A549 (cell line): ENCODE results near the gene DCTN3. TPM values are rescaled to one million over a fixed set of nuclear protein-coding genes. Genes with fewer than 3 reads are reported as not detected.

Experiments
- ATAC-seq, 2 experiments: fragments of 200-7000 bp in 1 of 2; fragments of >200 bp in 1 of 2; cut with Nextera tagmentation in 1 of 2; cut with Tn5 transposase in 1 of 2; 3 replicates each; pipeline versions ENCODE4 v1.8.0 to v1.9.1; 2018 to 2020; ENCODE audit warnings: mild to moderate bottlenecking in 1 of 2, moderate library complexity in 1 of 2
- CTCF ChIA-PET: fragments of 300-600 bp; sonication (Branson Sonifier 250); formaldehyde crosslinking; extraction: SDS; loops from one replicate; lab custom pipeline; 2021; ENCODE audit warnings: antibody characterized with exemption, inconsistent platforms; lab: Yijun Ruan, JAX
- POLR2A ChIA-PET: fragments of 350-600 bp; formaldehyde crosslinking; extraction: SDS; loops from one replicate; lab custom pipeline; 2021; ENCODE audit warnings: antibody characterized with exemption, inconsistent platforms; lab: Yijun Ruan, JAX
- DNase-seq, 2 experiments: peaks; one replicate each; pipeline versions ENCODE4 v3.0.0 to v3.0.0-alpha.2; 2011 to 2016; ENCODE audit warnings: low read depth in 1 of 2, low spot score in 1 of 2
- FAIRE-seq: peaks from 2 replicates; lab custom pipeline; 2011; peaks lifted over from hg19 to GRCh38; lab: Jason Lieb, UNC
- H3K27ac ChIP-seq, 2 experiments: fragments of >200 bp; sonication (Bioruptor Twin); formaldehyde crosslinking; 3 replicates each; pipeline ENCODE4 v1.5.1; 2016 to 2017
- H3K4me1 ChIP-seq: fragments of >200 bp; sonication (Bioruptor Twin); formaldehyde crosslinking; 3 replicates; pipeline ENCODE4 v1.6.1; 2016
- H3K4me2 ChIP-seq: fragments of >200 bp; sonication (Bioruptor Twin); formaldehyde crosslinking; 3 replicates; pipeline ENCODE4 v1.6.1; 2016
- H3K4me3 ChIP-seq: fragments of >200 bp; sonication (Bioruptor Twin); formaldehyde crosslinking; 3 replicates; pipeline ENCODE4 v1.5.1; 2016
- H3K9me3 ChIP-seq: fragments of >200 bp; sonication (Bioruptor Twin); formaldehyde crosslinking; 3 replicates; pipeline ENCODE4 v1.6.1; 2016
- ATOH8 ChIP-seq: fragments of 250-450 bp; sonication (Bioruptor Pico); IDR thresholded peaks from 2 replicates; pipeline ENCODE4 v1.5.0; 2020; ENCODE audit warnings: low read depth, mild to moderate bottlenecking, moderate library complexity
- BCL3 ChIP-seq: fragments of >200 bp; sonication (Bioruptor Twin); formaldehyde crosslinking; IDR thresholded peaks from 3 replicates; pipeline ENCODE4 v1.6.1; 2016
- BHLHE40 ChIP-seq: IDR thresholded peaks from 2 replicates; pipeline ENCODE4 v1.6.1; 2012; ENCODE audit warnings: low read depth, low read length, inconsistent platforms
- CTCF ChIP-seq: fragments of >200 bp; sonication (Bioruptor Twin); formaldehyde crosslinking; IDR thresholded peaks from 3 replicates; pipeline ENCODE4 v1.5.1; 2016
- FOSB ChIP-seq: fragments of 250-450 bp; sonication (Bioruptor Pico); IDR thresholded peaks from 2 replicates; pipeline ENCODE4 v1.5.0; 2020; ENCODE audit warnings: mild to moderate bottlenecking, moderate library complexity
- FOSL2 ChIP-seq, 2 experiments: fragments of 450-650 bp in 1 of 2; fragments of >200 bp in 1 of 2; sonication (Bioruptor Twin) in 1 of 2; formaldehyde crosslinking; IDR thresholded peaks; 2 replicates each; pipeline versions ENCODE4 v1.5.0 to v1.6.1; 2016 to 2020; ENCODE audit warnings: mild to moderate bottlenecking in 1 of 2, moderate library complexity in 1 of 2
- FOXS1 ChIP-seq: fragments of 250-450 bp; sonication (Bioruptor Pico); IDR thresholded peaks from 2 replicates; pipeline ENCODE4 v1.5.0; 2020; ENCODE audit warnings: mild to moderate bottlenecking, moderate library complexity
- GATA3 ChIP-seq: IDR thresholded peaks from 2 replicates; pipeline ENCODE4 v1.6.1; 2012; ENCODE audit warnings: borderline replicate concordance
- HDAC2 ChIP-seq: fragments of 200-600 bp; sonication (generic); IDR thresholded peaks from 2 replicates; pipeline ENCODE4 v1.6.1; 2016
- HES2 ChIP-seq: fragments of >200 bp; sonication (Bioruptor Twin); formaldehyde crosslinking; IDR thresholded peaks from 2 replicates; pipeline ENCODE4 v1.6.1; 2016
- JUN ChIP-seq, 2 experiments: fragments of >200 bp; sonication (Bioruptor Twin); formaldehyde crosslinking; IDR thresholded peaks; 2 replicates in 1 of 2; 3 replicates in 1 of 2; pipeline ENCODE4 v1.6.1; 2016 to 2017
- MAFK ChIP-seq: fragments of 450-650 bp; IDR thresholded peaks from 2 replicates; pipeline ENCODE4 v1.6.1; 2014; ENCODE audit not compliant: partially characterized antibody
- MAZ ChIP-seq: fragments of 150-350 bp; IDR thresholded peaks from 2 replicates; pipeline ENCODE4 v1.6.1; 2014; ENCODE audit warnings: antibody characterized with exemption, low read depth, low read length, borderline replicate concordance
- MYC ChIP-seq: IDR thresholded peaks from 2 replicates; pipeline ENCODE4 v1.6.1; 2012; ENCODE audit warnings: mild to moderate bottlenecking, inconsistent platforms, low read length, improper control_type of control experiment, borderline replicate concordance
- NPAS2 ChIP-seq: fragments of 250-450 bp; sonication (Bioruptor Pico); IDR thresholded peaks from 2 replicates; pipeline ENCODE4 v1.8.0; 2022; ENCODE audit warnings: mild to moderate bottlenecking, moderate library complexity, borderline replicate concordance
- NR3C1 ChIP-seq: fragments of >200 bp; sonication (Bioruptor Twin); formaldehyde crosslinking; IDR thresholded peaks from 3 replicates; pipeline ENCODE4 v1.6.1; 2017
- RAD21 ChIP-seq, 2 experiments: fragments of >200 bp in 1 of 2; sonication (Bioruptor Twin) in 1 of 2; formaldehyde crosslinking in 1 of 2; IDR thresholded peaks in 1 of 2; conservative IDR thresholded peaks in 1 of 2; 2 replicates in 1 of 2; 3 replicates in 1 of 2; pipeline ENCODE4 v1.6.1; 2012 to 2018; ENCODE audit warnings: inconsistent platforms in 1 of 2
- RCOR1 ChIP-seq: fragments of 150-350 bp; IDR thresholded peaks from 2 replicates; pipeline ENCODE4 v1.6.1; 2014; ENCODE audit warnings: antibody characterized with exemption, low read length, low read depth
- REST ChIP-seq: fragments of 200-600 bp; sonication (generic); IDR thresholded peaks from 2 replicates; pipeline ENCODE4 v1.6.1; 2016; ENCODE audit warnings: antibody characterized with exemption, mild to moderate bottlenecking, moderate library complexity
- RFX5 ChIP-seq: fragments of 450-650 bp; IDR thresholded peaks from 2 replicates; pipeline ENCODE4 v1.7.1; 2014; ENCODE audit warnings: antibody characterized with exemption, mild to moderate bottlenecking, moderate library complexity
- SREBF2 ChIP-seq: fragments of 450-650 bp; IDR thresholded peaks from 2 replicates; pipeline ENCODE4 v1.6.1; 2014; ENCODE audit warnings: mild to moderate bottlenecking, moderate library complexity
- TFCP2L1 ChIP-seq: fragments of 250-450 bp; sonication (Bioruptor Pico); IDR thresholded peaks from 2 replicates; pipeline ENCODE4 v1.5.0; 2021; ENCODE audit warnings: mild to moderate bottlenecking
- ZC3H11A ChIP-seq: fragments of 450-650 bp; IDR thresholded peaks from 2 replicates; pipeline ENCODE4 v1.6.1; 2014; ENCODE audit warnings: antibody characterized with exemption, mild to moderate bottlenecking
- ZFP36 ChIP-seq: fragments of 450-650 bp; IDR thresholded peaks from 2 replicates; pipeline ENCODE4 v1.6.1; 2014; ENCODE audit warnings: borderline replicate concordance; ENCODE audit not compliant: partially characterized antibody
- ZNF302 ChIP-seq: fragments of 250-450 bp; sonication (Bioruptor Pico); IDR thresholded peaks from 2 replicates; pipeline ENCODE4 v1.9.0; 2021; ENCODE audit warnings: inconsistent platforms, mild to moderate bottlenecking, moderate library complexity
- ZSCAN20 ChIP-seq: fragments of 250-450 bp; sonication (Bioruptor Pico); IDR thresholded peaks from 2 replicates; pipeline ENCODE4 v1.8.0; 2022; ENCODE audit warnings: mild to moderate bottlenecking, moderate library complexity
- WGBS: methylation state at CpG from one replicate; pipeline ENCODE4 v1.1.6; 2017; ENCODE audit errors: missing lambda C conversion rate; 5-methylcytosine and 5-hydroxymethylcytosine counted together
- polyA plus RNA-seq, 4 experiments: library from polyadenylated mRNA; depleted of rRNA in 3 of 4; stranded (reverse); fragments of >200 nt; fragmentation: RNase III in 1 of 4; extraction: RNeasy Plus Mini Kit Qiagen cat#74134 plus additional on column Dnase treatment in 1 of 4; gene quantifications; 2 replicates in 3 of 4; 3 replicates in 1 of 4; pipeline ENCODE4 v1.2.3, GENCODE V29; 2011 to 2017

The DCTN3 gene
- polyA plus RNA-seq, 2 of the 4 experiments (the other 2 are of a cell fraction): 74.3 to 92.9 TPM

GRCh38 chr9:34610434-34611206 is 9.7 kb downstream of the DCTN3 start:
- DNase-seq (no peak), ATAC-seq (no peak), FAIRE-seq (no peak)
- H3K9me3 ChIP-seq: no peaks in the 10 kb centered on the region
- CTCF ChIA-PET: interaction anchor here (0.9 to 17.0 kb wide), 6 partner anchors 8 to 63 kb away, joined by 3 to 429 read pairs (median 5); partner anchors contain the start of genes ARID3C and SIGMAR1
- POLR2A ChIA-PET: no interaction called here
- TF ChIP-seq ZC3H11A (no peak), JUN (IDR thresholded peaks at IDR 0.05) (no peak), ZSCAN20 (CRISPR knock-in tag) (no peak), RFX5 (no peak), BCL3 (no peak), TFCP2L1 (no peak), HDAC2 (no peak), REST (no peak), FOSL2 (IDR thresholded peaks at IDR 0.05) (no peak), FOSL2 (CRISPR knock-in tag; IDR thresholded peaks at IDR 0.05) (no peak), NPAS2 (no peak), GATA3 (no peak), CTCF (no peak), NR3C1 (no peak), BHLHE40 (no peak)
- peak overlapping the region; percentile 91 to 94; a peak in 4 of 6 replicates for H3K27ac ChIP-seq
- peaks cover 18% of the 10 kb centered on the region; the same call in 1 of the 3 replicates for H3K4me1 ChIP-seq
- H3K4me2 ChIP-seq: peak overlapping the region; percentile 96
- peak overlapping the region; percentile 75 for H3K4me3 ChIP-seq
- 96% methylated on average over 17 of the region's 20 CpGs for WGBS

- no peak for DNase-seq
- Histone ChIP-seq H3K9me3 (no peaks in the 10 kb centered on the region), H3K27ac (no peak overlapping the region), H3K4me1 (peaks cover 15% of the 10 kb centered on the region; the same call in 1 of the 3 replicates), H3K4me2 (no peak overlapping the region), H3K4me3 (no peak overlapping the region)
- ChIA-PET POLR2A (interaction anchor here (0.6 kb wide), 1 partner anchor 191 kb away, joined by 3 read pairs; no protein-coding TSS in a partner anchor), CTCF (interaction anchor here (0.9 to 17.0 kb wide), 9 partner anchors 10 to 275 kb away, joined by 3 to 429 read pairs (median 3); partner anchors contain the start of genes ARID3C and SIGMAR1)
- no peak for FAIRE-seq
- ATAC-seq: no peak
- WGBS: 71% methylated on average over 2 of the region's 2 CpGs
- no peak for TF ChIP-seq MAZ
- TF ChIP-seq ATOH8 (CRISPR knock-in tag): no peak
- no peak for TF ChIP-seq BCL3
- TF ChIP-seq GATA3: no peak
- TF ChIP-seq RCOR1: no peak
- no peak for TF ChIP-seq RAD21 (conservative IDR thresholded peaks at IDR 0.05 in 1 of 2, IDR thresholded peaks at IDR 0.05 in 1 of 2)
- no peak for TF ChIP-seq SREBF2
- no peak for TF ChIP-seq ZFP36
- no peak for TF ChIP-seq FOSB (CRISPR knock-in tag)
- no peak for TF ChIP-seq HES2
- TF ChIP-seq NPAS2: no peak
- TF ChIP-seq MYC: no peak
- TF ChIP-seq MAFK: no peak
- no peak for TF ChIP-seq FOXS1 (CRISPR knock-in tag)
- no peak for TF ChIP-seq ZNF302 (CRISPR knock-in tag)
Measured at GRCh38 chr9:34607331-34607730, 13.0 kb downstream of the DCTN3 start.
